Hepatic stellate cell (primary cell): ENCODE results near the gene STARD10.
"Not testable (repeated sequence)": the region's sequence is repeated elsewhere in the genome, so short reads cannot be mapped to it uniquely, and the experiment has no call there.

Source experiments
- DNase-seq: peaks from one replicate; pipeline ENCODE4 v3.0.0; 2011; ENCODE audit warnings: low spot score

The STARD10 gene

DNA sequence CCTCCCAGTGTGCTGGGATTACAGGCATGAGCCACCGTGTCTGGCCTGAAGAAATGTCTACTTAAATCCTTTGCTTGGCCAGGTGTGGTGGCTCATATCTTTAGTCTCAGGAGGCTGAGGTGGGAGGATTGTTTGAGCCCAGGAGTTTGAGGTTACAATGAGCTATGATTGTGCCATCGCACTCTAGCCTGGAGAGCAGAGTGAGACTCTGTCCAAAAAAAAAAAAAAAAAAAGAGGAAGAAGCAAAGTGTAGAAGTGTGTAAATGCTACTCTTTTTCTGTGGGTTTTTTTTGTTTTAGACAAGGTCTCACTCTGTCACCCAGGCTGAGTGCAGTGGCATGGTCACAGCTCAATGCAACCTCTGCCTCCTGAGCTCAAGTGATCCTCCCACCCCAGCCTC is 13.9 kb upstream of the STARD10 start:
- no peak for DNase-seq

- no peak for DNase-seq
Observed at GRCh38 chr11:72807021-72807693, 13.3 kb upstream of the STARD10 start.

DNA sequence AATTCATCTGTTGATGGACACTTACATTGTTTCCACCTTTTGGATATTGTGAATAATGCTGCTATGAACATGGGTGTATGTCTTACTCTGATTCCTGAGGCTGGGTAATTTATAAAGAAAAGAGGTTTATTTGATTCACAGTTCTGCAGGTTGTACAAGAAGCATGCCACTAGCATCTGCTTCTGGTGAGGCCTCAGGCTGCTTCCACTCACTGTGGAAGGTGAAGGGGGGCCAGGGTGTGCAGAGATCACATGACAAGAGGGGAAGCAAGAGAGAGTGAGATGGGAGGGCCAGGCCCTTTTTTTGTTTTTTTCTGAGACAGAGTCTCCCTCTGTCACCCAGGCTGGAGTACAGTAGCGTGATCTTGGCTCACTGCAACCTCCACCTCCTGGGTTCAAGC is 12.5 kb upstream of the STARD10 start:
- DNase-seq: not testable (repeated sequence)

- no peak for DNase-seq
Observed at GRCh38 chr11:72805216-72805615, 11.4 kb upstream of the STARD10 start.

GRCh38 chr11:72802822-72803221 is 9.0 kb upstream of the STARD10 start:
- DNase-seq: no peak

DNA sequence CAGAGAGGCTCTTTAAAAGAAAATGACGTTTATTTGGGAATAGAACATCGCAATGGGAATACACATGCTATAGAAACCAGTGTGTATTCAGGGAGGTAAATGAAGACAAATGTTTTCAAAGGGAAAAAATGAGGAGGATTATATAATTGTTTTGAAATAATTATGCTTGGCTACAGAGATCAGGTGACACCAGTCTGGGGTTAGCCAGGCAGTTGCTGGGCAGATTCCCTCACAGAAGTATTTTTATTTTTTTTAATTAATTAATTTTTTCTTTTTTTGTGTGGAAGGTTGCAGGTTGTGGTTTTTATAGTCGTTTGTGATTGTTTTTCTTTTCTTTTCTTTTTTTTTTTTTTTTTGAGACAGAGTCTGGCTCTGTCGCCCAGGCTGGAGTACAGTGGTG is 5.6 kb upstream of the STARD10 start:
- no peak for DNase-seq

- DNase-seq: no peak
Observed at GRCh38 chr11:72798361-72798760, 4.5 kb upstream of the STARD10 start.

GRCh38 chr11:72793076-72793424 is 797 bp downstream of the STARD10 start:
- DNase-seq: no peak

GRCh38 chr11:72792437-72793021 is 1.3 kb downstream of the STARD10 start:
- no peak for DNase-seq

DNA sequence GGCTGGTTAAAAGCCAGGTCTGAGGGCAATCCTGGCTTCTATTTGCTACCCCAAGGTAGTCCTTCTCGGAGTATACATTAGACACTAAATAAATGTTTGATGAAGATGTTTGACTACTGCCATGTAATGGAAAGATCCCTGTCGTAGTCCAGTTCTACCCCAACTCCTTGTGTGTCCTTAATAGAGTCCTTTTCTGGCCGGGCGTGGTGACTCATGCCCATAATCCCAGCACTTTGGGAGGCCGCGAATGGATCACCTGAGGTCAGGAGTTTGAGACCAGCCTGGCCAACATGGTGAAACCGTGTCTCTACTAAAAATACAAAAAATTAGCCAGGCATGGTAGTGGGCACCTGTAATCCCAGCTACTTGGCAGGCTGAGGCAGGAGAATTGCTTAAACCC is 2.6 kb downstream of the STARD10 start:
- not testable (repeated sequence) for DNase-seq

DNA sequence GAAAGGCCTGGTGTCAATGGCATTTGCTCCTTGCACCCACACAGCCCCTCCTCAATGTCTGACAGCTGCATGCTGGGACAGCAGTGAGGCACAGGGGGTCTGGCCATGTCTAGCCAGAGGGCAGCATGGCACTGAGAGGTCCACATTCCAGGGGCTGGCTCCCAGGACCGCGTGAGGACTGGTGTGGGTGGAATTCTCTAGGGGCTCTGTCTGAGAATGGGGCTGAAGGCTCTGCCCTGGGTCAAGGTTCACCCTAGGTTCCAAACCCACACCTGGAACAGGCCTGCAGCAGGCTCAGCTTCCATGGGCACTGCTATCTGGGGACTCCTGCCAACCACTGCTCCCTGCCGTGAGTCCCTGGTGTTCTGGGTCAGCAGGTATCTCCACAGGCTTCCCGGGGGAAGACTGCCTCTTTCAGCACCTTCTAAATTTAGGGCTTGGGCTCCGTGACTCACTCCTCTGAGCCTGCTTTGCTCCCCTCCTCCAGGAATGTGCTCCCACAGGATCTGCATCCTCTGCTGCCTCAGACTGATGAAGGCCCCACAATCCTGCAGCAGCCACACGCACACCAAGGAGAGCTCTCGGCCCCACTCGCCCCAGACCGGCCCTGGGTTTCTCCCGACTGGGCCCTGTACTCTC is 4.2 kb downstream of the STARD10 start:
- DNase-seq: peak; percentile 92

- DNase-seq: no peak
Observed at GRCh38 chr11:72788241-72788640, 5.6 kb downstream of the STARD10 start.

DNA sequence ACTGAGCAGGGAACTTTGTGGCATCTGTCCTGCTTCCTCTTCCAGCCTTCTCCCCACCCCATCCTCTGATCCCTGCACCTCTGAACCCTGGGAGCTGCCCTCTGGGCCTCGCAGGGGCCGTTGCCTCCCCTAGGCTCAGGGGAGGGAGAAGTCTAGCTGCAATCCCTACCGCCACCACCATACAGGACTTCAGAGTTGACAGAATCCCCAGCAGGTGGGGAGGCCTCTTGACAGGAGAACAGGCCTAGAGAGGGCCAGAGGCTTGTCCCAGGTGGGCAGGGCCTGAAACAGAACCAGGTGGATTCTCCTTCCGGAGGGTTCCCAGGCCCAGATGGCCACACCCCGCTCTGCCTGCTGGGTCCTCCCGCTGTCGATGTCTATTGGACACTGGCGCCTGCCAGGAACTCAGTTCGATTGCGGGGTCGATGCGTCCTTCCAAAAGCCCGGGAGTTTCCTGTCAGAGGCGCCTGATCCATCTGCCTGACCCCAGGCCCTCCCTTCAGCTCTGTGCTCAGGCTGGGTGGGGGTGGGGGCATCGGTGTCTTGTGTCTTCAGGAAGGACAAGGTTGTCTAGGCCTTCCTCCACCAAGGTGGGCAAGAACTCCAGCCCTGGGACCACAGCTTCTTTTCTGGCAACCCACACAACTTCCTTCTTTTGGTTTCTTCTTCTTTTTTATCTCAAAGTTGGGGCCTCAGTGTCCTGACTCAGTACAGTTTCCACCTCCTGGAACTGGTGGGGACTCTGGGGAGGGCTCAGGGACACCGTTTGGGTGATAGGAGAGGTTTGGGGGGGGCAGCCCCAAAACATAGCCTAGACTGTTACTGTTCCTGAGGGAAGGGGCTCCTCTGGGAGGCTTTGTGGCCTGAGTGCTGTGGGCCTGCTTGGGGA is 6.4 kb downstream of the STARD10 start:
- no peak for DNase-seq

DNA sequence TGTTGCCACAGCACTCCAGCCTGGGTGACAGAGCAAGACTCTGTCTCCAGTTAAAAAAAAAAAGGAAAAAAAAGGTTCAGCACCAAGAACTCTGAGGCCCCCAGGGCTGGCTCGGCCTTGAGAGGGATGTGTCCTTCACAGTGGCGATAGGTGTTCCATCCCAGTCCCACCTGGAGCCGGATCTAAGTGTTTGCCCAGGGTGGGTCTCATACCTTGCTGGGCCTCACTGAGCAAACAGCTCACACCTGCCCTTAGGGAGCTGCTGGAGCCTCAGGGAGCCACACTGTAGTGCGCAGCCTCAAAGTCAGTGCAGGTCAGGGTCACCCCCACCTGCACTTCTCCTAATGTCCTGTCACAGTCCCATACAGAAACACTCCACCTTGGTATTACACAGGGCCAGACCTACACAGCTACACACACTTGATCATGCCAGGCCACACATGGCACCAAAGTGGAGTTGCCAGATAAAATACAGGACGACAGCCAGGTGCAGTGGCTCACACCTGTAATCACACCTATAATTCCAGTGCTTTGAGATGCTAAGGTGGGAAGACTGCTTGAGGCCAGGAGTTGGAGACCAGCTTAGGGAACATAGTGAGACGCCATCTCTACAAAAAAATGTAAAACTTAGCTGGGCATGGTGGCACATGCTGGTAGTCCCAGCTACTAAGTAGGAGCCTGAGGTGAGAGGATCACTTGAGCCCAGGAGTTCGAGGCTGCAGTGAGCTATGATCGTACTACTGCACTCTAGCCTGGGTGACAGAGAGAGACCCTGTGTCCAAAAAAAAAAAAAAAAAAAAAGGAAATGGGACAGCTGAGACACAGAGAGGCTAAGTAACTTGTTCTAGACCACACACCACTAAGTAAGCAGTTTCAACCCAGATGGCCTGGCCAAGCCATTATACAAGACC is 7.3 kb downstream of the STARD10 start:
- DNase-seq: no peak

DNA sequence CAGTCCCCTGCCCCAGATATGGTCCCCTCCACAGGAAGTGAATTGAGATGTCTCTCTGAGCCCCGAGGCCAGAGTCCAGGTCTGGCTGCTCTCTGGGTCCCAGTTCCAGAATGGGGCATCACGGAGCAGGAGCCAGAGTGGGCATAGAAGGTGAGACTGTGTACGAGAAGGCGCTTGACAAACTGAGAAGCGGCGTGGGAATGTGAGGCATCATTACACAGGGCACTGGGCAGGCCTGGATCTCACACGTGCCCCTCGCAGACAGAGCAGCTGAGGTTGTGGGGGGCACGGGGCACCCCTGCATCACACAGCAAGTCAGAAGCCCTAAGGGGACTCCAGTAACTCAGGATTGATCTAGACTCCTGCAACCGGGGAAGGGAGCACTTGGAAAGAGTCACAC is 9.2 kb downstream of the STARD10 start:
- no peak for DNase-seq

- DNase-seq: no peak
Observed at GRCh38 chr11:72783144-72783905, 10.5 kb downstream of the STARD10 start.

- DNase-seq: no peak
Observed at GRCh38 chr11:72782081-72782920, 11.5 kb downstream of the STARD10 start.

- peak; percentile 71 for DNase-seq
Observed at GRCh38 chr11:72781313-72782080, 12.3 kb downstream of the STARD10 start.

- no peak for DNase-seq
Observed at GRCh38 chr11:72781063-72781312, 12.9 kb downstream of the STARD10 start.
